Measurements from ENCODE around the gene TRAF5. TPM values are rescaled to one million over a fixed set of nuclear protein-coding genes. Genes with fewer than 3 reads are reported as not detected.

The TRAF5 gene
- total and polyA plus RNA-seq, 4 donors: 0.68 to 3.3 (median 1.6) TPM

DNA sequence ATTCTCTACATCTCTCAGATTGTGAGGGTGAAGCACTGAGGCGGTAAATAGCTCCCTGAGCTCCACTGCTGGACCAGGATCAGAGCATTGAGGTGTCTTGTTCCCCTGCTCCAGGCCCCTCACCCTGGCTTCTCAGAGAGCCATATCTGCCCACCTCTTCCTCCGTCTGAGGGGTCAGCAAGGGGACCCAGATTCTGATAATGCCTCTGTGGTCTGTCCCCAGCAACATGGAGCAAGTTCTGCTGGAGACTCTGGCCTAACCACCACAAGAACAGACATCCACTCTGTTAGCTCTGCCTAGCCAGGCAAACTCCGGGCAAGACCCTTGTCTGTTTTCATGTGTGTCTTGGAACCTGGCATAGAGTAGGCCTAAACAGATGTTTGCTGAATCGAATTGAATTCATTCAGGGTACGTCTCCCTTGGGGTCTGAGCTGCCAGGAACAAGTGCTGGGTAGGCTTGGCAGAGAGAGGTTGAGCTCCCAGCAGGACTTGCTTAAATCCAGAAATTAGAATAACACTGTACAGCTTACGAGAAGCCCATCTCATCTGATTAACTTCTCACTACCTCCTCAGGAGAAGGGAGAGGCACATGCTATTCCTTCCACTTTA is 2.3 kb downstream of the TRAF5 start:
- Histone ChIP-seq H3K27me3 (ENCODE audit: control insufficient read depth in 4 of 4, insufficient read depth in 4 of 4, low read length in 3 of 4) (no peaks in the 10 kb centered on the region), H3K27ac (ENCODE audit: low read depth in 1 of 2, low read length in 2 of 2) (no peak overlapping the region), H3K4me3 (ENCODE audit: low read depth in 1 of 3, low read length in 3 of 3) (no peak overlapping the region), H3K4me1 (ENCODE audit: control insufficient read depth in 4 of 4, insufficient read depth in 4 of 4, low read length in 3 of 4) (peaks cover 3 to 10% (median 3%) of the 10 kb centered on the region in 4 donors), H3K9ac (ENCODE audit: low read depth in 1 of 2, low read length in 2 of 2) (no peak overlapping the region), H3K36me3 (ENCODE audit: control insufficient read depth in 4 of 4, insufficient read depth in 3 of 4, low read depth in 1 of 4, low read length in 3 of 4) (no peaks in the 10 kb centered on the region), H3K9me3 (ENCODE audit: control insufficient read depth in 4 of 4, low read length in 3 of 4) (no peaks in the 10 kb centered on the region)
- DNase-seq (ENCODE audit: low spot score): no peak
- TF ChIP-seq GABPA (IDR thresholded peaks at IDR 0.05 in 1 of 2, conservative IDR thresholded peaks at IDR 0.05 in 1 of 2): no peak
- TF ChIP-seq, protein P1, sequence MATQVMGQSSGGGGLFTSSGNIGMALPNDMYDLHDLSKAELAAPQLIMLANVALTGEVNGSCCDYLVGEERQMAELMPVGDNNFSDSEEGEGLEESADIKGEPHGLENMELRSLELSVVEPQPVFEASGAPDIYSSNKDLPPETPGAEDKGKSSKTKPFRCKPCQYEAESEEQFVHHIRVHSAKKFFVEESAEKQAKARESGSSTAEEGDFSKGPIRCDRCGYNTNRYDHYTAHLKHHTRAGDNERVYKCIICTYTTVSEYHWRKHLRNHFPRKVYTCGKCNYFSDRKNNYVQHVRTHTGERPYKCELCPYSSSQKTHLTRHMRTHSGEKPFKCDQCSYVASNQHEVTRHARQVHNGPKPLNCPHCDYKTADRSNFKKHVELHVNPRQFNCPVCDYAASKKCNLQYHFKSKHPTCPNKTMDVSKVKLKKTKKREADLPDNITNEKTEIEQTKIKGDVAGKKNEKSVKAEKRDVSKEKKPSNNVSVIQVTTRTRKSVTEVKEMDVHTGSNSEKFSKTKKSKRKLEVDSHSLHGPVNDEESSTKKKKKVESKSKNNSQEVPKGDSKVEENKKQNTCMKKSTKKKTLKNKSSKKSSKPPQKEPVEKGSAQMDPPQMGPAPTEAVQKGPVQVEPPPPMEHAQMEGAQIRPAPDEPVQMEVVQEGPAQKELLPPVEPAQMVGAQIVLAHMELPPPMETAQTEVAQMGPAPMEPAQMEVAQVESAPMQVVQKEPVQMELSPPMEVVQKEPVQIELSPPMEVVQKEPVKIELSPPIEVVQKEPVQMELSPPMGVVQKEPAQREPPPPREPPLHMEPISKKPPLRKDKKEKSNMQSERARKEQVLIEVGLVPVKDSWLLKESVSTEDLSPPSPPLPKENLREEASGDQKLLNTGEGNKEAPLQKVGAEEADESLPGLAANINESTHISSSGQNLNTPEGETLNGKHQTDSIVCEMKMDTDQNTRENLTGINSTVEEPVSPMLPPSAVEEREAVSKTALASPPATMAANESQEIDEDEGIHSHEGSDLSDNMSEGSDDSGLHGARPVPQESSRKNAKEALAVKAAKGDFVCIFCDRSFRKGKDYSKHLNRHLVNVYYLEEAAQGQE (IDR thresholded peaks at IDR 0.05): no peak
- TF ChIP-seq HNF4A (conservative IDR thresholded peaks at IDR 0.05): no peak
- 89% methylated on average over 6 of the region's 6 CpGs for WGBS

DNA sequence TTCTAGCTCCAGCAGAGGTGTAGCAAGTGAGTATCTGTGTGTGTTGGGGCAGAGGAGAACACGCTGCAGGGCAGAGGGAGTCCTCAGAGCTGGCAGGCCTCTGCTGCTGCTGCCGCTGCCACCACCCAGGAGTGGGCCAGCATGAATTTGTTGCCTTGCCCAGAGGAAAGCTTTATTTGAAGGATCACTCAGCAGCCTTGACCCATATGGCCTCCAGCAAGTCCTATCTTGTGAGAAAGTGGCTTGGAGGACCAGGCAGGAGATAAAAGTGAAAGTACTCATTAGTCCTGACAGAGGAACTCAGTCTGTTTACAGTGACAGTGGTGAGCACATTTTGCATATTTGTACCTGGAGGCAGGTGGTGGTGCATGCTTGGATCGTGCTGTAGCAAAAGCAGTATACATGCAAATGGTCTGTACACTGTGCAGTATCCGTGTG is 3.1 kb downstream of the TRAF5 start:
- Histone ChIP-seq H3K36me3 (ENCODE audit: control insufficient read depth in 4 of 4, insufficient read depth in 3 of 4, low read depth in 1 of 4, low read length in 3 of 4) (no peaks in the 10 kb centered on the region), H3K9me3 (ENCODE audit: control insufficient read depth in 4 of 4, low read length in 3 of 4) (no peaks in the 10 kb centered on the region), H3K9ac (ENCODE audit: low read depth in 1 of 2, low read length in 2 of 2) (no peak overlapping the region), H3K27me3 (ENCODE audit: control insufficient read depth in 4 of 4, insufficient read depth in 4 of 4, low read length in 3 of 4) (no peaks in the 10 kb centered on the region), H3K4me3 (ENCODE audit: low read depth in 1 of 3, low read length in 3 of 3) (no peak overlapping the region), H3K27ac (ENCODE audit: low read depth in 1 of 2, low read length in 2 of 2) (no peak overlapping the region), H3K4me1 (ENCODE audit: control insufficient read depth in 4 of 4, insufficient read depth in 4 of 4, low read length in 3 of 4) (peaks cover 3 to 10% (median 3%) of the 10 kb centered on the region in 4 donors)
- TF ChIP-seq, protein P2, sequence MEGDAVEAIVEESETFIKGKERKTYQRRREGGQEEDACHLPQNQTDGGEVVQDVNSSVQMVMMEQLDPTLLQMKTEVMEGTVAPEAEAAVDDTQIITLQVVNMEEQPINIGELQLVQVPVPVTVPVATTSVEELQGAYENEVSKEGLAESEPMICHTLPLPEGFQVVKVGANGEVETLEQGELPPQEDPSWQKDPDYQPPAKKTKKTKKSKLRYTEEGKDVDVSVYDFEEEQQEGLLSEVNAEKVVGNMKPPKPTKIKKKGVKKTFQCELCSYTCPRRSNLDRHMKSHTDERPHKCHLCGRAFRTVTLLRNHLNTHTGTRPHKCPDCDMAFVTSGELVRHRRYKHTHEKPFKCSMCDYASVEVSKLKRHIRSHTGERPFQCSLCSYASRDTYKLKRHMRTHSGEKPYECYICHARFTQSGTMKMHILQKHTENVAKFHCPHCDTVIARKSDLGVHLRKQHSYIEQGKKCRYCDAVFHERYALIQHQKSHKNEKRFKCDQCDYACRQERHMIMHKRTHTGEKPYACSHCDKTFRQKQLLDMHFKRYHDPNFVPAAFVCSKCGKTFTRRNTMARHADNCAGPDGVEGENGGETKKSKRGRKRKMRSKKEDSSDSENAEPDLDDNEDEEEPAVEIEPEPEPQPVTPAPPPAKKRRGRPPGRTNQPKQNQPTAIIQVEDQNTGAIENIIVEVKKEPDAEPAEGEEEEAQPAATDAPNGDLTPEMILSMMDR (IDR thresholded peaks at IDR 0.05; ENCODE audit: low read depth, low read length, missing input control): no peak
- TF ChIP-seq FOXA1 (IDR thresholded peaks at IDR 0.05) (no peak), RXRA (IDR thresholded peaks at IDR 0.05) (no peak), YY1 (IDR thresholded peaks at IDR 0.05) (no peak), NR2F2 (IDR thresholded peaks at IDR 0.05) (no peak), TAF1 (conservative IDR thresholded peaks at IDR 0.05) (no peak), HNF4G (IDR thresholded peaks at IDR 0.05) (no peak)
- TF ChIP-seq, protein P3, sequence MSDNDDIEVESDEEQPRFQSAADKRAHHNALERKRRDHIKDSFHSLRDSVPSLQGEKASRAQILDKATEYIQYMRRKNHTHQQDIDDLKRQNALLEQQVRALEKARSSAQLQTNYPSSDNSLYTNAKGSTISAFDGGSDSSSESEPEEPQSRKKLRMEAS (IDR thresholded peaks at IDR 0.05): no peak
- TF ChIP-seq, protein P4, sequence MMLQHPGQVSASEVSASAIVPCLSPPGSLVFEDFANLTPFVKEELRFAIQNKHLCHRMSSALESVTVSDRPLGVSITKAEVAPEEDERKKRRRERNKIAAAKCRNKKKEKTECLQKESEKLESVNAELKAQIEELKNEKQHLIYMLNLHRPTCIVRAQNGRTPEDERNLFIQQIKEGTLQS (IDR thresholded peaks at IDR 0.05): no peak
- TF ChIP-seq, protein P5, sequence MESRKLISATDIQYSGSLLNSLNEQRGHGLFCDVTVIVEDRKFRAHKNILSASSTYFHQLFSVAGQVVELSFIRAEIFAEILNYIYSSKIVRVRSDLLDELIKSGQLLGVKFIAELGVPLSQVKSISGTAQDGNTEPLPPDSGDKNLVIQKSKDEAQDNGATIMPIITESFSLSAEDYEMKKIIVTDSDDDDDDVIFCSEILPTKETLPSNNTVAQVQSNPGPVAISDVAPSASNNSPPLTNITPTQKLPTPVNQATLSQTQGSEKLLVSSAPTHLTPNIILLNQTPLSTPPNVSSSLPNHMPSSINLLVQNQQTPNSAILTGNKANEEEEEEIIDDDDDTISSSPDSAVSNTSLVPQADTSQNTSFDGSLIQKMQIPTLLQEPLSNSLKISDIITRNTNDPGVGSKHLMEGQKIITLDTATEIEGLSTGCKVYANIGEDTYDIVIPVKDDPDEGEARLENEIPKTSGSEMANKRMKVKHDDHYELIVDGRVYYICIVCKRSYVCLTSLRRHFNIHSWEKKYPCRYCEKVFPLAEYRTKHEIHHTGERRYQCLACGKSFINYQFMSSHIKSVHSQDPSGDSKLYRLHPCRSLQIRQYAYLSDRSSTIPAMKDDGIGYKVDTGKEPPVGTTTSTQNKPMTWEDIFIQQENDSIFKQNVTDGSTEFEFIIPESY (IDR thresholded peaks at IDR 0.05): no peak
- 74% methylated on average over 4 of the region's 4 CpGs for whole genome bisulfite sequencing
- no peak for DNase-seq (ENCODE audit: low spot score)
